ENCODE data around the gene TIGAR. TPM values are rescaled to one million over a fixed set of nuclear protein-coding genes. Genes with fewer than 3 reads are reported as not detected.

The TIGAR gene
- 1 to 10 TPM; 5.3 to 7.1 TPM for total RNA-seq
- polyA plus RNA-seq (2013, experiment 1 of 2) = 5.8 TPM
- 6.2 TPM for polyA plus RNA-seq (2013, experiment 2 of 2)
- 3.8 to 33.3 (median 9.3) reads per million in 172 experiments for total RNA-seq

GRCh38 chr12:4320853-4321701 is at the start of gene TIGAR:
TSS of gene TIGAR (plus strand) at chr12:4321213. CDS start at chr12:4321272, 59 bp downstream.
- H3K27ac ChIP-seq (ENCODE audit: low read depth in 1 of 2, low read length in 2 of 2) = peak within 1 kb of the TSS; percentile 80 to 86
- intact Hi-C loops (cut with DNase I, micrococcal nuclease) = loop anchor here in 1 of 2 experiments (5.0 to 10.0 kb wide), 5 partner anchors 216 to 1244 kb away; partner anchors contain the start of genes CRACR2A, PARP11, RAD51AP1 and TSPAN9
- DNase-seq (peak; percentile 75 to 97 (median 86)), ATAC-seq (ENCODE audit: poor library complexity) (peak; percentile 94)
- H3K4me1 ChIP-seq (ENCODE audit: insufficient read depth, low read length) = peaks cover 26% of the 10 kb centered on the region
- POLR2A ChIA-PET = interaction anchor here (0.9 to 1.6 kb wide), 6 partner anchors 15 to 448 kb away, joined by 3 to 4 read pairs (median 3); partner anchors contain the start of genes AKAP3, NDUFA9 and PARP11
- Mint-ChIP-seq H3K4me1 (ENCODE audit: low read depth) (peaks cover 44% of the 10 kb centered on the region), H3K27me3 (no peaks in the 10 kb centered on the region), H3K9me3 (no peaks in the 10 kb centered on the region), H3K27ac (peak within 1 kb of the TSS; percentile 84), H3K36me3 (ENCODE audit: low read depth) (peaks cover 12% of the 10 kb centered on the region), H3K4me3 (peak within 1 kb of the TSS; percentile 84)
- H3K9me3 ChIP-seq (ENCODE audit: control insufficient read depth in 1 of 2, insufficient read depth in 1 of 2, low read length in 2 of 2) = no peaks in the 10 kb centered on the region
- H3K27me3 ChIP-seq (ENCODE audit: control insufficient read depth in 1 of 2, insufficient read depth in 2 of 2, low read length in 2 of 2) = no peaks in the 10 kb centered on the region
- peaks cover 4% of the 10 kb centered on the region for H3K36me3 ChIP-seq (ENCODE audit: insufficient read depth, low read length)
- CTCF ChIA-PET = interaction anchor here (0.5 to 2.7 kb wide), 2 partner anchors 44 to 469 kb away, joined by 3 to 8 read pairs; no protein-coding TSS in a partner anchor
- no peak for TF ChIP-seq CTCF (IDR thresholded peaks at IDR 0.05)
- H3K4me3 ChIP-seq (ENCODE audit: low read length) = peak within 1 kb of the TSS; percentile 85

- no peaks in the 10 kb centered on the region for H3K9me3 Mint-ChIP-seq
- no peaks in the 10 kb centered on the region for H3K27me3 ChIP-seq (ENCODE audit: control insufficient read depth in 1 of 2, insufficient read depth in 2 of 2, low read length in 2 of 2)
- peak; percentile 79 to 97 (median 85) for DNase-seq
- H3K27ac ChIP-seq (ENCODE audit: low read depth in 1 of 2, low read length in 2 of 2) = peak overlapping the region; percentile 82 to 86
- peaks cover 6% of the 10 kb centered on the region for H3K27me3 Mint-ChIP-seq
- peaks cover 44% of the 10 kb centered on the region for H3K4me1 Mint-ChIP-seq (ENCODE audit: low read depth)
- H3K4me3 ChIP-seq (ENCODE audit: low read length) = peak overlapping the region; percentile 95
- ATAC-seq (ENCODE audit: poor library complexity) = peak; percentile 64
- H3K36me3 ChIP-seq (ENCODE audit: insufficient read depth, low read length) = peaks cover 11% of the 10 kb centered on the region
- TF ChIP-seq CTCF (IDR thresholded peaks at IDR 0.05) = no peak
- peaks cover 60% of the 10 kb centered on the region for H3K4me1 ChIP-seq (ENCODE audit: insufficient read depth, low read length)
- H3K27ac Mint-ChIP-seq = peak overlapping the region; percentile 99
- intact Hi-C loops (cut with DNase I, micrococcal nuclease) = loop anchor here (1.0 to 10.0 kb wide), 2 partner anchors 307 to 399 kb away; partner anchors contain the start of gene PARP11 (in 1 of the 2)
- POLR2A ChIA-PET = interaction anchor here (0.6 to 10.1 kb wide), 29 partner anchors 12 to 519 kb away, joined by 3 to 113 read pairs (median 5); partner anchors contain the start of genes CRACR2A and PARP11
- peak overlapping the region; percentile 96 for H3K4me3 Mint-ChIP-seq
- peaks cover 62% of the 10 kb centered on the region for H3K36me3 Mint-ChIP-seq (ENCODE audit: low read depth)
- H3K9me3 ChIP-seq (ENCODE audit: control insufficient read depth in 1 of 2, insufficient read depth in 1 of 2, low read length in 2 of 2) = no peaks in the 10 kb centered on the region
- CTCF ChIA-PET = interaction anchor here (0.6 to 1.4 kb wide), 8 partner anchors 24 to 388 kb away, joined by 3 to 6 read pairs (median 3); no protein-coding TSS in a partner anchor
Measured at GRCh38 chr12:4271717-4272423, 49.1 kb upstream of the TIGAR start.
